Stimulated activated CD8-positive, alpha-beta memory T cell treated with anti-CD3 and anti-CD28 coated beads, Interleukin-15, amount 100 ng/mL, for 24 hours (primary cell): ENCODE measurements around the gene KCND3.
"Not testable (repeated sequence)": the region's sequence is repeated elsewhere in the genome, so short reads cannot be mapped to it uniquely, and the experiment has no call there.

Source experiments
- DNase-seq: peaks from one replicate; pipeline ENCODE4 v3.0.0-alpha.2; 2020; ENCODE audit warnings: low read depth

KCND3 gene

GRCh38 chr1:111776391-111776790, 213.1 kb downstream of the KCND3 start:
- no peak for DNase-seq

- DNase-seq, result no peak
Observed at GRCh38 chr1:111775966-111776365, 213.5 kb downstream of the KCND3 start.

DNA sequence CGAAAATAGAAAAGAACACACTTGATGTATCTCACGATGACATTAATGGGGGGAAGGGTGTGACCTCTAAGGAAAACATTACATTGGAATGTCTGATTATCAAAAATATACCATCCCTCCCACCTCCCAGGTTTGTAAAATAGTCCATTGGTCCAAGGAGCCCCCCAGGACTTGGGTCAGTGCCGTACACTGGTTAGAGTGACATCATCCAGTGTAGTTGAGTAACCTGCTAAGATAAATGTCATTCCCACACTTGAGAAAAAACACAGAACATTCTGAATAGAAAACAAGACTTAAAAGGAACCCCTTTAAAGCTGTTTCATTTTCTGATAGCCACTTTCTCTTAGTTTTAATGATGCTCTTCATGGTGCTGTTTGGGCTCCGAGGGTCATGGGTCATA, 218.6 kb downstream of the KCND3 start:
- DNase-seq, result no peak

DNA sequence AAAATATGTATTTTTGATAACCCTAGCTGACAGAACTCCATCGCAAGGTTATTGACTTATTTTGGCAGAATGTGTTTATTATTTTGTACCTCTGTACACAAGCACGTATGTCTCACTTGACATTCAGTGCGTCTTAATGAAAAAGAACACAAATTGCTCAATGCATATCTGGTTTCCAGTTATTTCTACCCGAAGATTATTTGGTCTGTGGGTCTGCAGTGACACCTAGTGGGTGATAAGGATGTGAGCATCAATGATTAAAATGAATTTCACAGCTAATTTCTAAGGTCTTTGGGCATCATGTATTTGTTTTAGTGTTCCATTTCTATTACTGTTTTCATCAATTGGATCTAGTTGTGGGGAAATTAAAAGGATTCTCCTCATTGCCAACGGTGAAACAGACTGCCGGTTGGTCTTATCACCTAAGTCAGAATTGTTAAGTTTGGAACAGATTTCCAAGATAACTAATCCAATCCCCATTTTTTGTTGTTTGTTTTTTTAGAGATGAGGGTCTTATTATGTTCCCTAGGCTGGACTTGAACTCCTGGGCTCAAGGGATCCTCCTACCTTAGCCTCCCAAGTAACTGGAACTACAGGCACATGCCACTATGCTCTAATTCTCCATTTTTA, 219.8 kb downstream of the KCND3 start:
- DNase-seq, result no peak

DNA sequence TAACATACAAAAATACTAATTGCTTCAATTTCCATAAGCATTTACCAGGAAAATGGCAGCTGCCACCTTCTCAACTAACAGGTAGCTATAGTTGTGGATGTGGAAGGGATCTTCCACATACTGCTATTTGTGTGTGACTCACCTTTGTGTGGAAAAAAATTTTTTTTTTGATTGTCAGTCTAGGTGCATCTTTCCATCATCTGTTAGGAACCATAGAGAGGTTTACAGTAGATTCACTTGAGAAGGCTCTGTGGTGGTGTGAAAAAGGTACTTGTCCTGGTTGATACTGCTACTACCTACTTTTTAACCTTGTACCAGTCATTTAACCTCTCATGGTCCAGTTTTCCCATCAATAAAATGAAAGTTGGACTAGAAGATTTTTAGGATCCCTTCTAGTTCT, 220.8 kb downstream of the KCND3 start:
- DNase-seq, result no peak

DNA sequence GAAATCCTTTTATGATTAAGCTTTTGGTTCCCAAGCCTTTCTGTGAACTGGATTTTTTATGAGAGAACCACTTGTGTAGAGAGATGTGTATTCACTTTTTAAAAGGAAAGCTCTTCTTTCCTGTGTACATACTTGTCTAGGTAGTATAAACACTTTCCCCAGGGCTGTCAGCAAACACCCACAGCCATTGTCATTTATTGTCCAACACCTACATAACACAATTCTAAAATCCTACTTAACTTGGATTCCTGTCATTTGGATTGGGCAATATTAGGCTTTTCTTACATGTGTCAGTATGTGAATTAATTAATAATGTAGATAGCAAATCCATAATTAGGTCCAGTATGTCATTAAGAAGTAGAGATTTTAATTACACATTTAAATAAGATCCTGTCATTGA, 221.4 kb downstream of the KCND3 start:
- DNase-seq, result no peak

DNA sequence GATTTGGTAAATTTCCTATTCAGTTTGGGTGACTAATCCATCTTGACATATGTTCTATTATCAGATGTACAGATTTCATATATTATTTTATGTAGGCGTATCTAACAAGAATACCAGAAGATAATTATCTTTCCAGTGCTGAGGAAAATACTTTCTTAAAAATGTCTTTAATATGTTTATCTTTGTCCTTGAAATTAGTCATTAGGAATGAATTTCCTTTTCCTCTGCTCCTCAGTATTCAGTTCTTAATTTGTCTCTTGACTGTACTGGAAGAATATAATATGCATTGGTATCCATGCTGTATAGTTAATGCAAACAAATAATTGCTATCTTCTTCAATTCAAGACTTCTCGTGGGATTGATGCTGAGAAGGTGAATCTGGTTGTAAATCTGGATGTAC, 227.1 kb downstream of the KCND3 start:
- DNase-seq, result no peak

DNA sequence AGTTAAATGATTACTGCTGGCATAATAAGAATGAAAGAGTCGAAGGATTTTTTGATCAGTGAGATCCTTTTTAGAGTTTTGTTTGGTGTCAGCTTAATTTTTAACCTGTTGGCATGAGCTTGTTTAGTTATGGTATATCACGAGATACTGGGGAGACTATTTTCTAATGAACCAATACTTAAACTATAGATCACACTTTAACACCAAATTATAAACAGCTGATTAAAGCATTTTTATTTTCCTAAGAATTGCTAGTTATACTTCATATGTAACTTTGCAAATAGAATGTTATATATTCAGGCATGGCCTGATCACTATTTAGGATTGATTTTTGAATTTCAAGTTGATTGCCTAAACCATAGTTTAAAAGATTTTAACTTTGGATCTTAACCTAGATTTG, 227.8 kb downstream of the KCND3 start:
- no peak for DNase-seq

- DNase-seq, result no peak
Observed at GRCh38 chr1:111758373-111758772, 231.1 kb downstream of the KCND3 start.

GRCh38 chr1:111756124-111756513, 233.3 kb downstream of the KCND3 start:
- DNase-seq, result no peak

DNA sequence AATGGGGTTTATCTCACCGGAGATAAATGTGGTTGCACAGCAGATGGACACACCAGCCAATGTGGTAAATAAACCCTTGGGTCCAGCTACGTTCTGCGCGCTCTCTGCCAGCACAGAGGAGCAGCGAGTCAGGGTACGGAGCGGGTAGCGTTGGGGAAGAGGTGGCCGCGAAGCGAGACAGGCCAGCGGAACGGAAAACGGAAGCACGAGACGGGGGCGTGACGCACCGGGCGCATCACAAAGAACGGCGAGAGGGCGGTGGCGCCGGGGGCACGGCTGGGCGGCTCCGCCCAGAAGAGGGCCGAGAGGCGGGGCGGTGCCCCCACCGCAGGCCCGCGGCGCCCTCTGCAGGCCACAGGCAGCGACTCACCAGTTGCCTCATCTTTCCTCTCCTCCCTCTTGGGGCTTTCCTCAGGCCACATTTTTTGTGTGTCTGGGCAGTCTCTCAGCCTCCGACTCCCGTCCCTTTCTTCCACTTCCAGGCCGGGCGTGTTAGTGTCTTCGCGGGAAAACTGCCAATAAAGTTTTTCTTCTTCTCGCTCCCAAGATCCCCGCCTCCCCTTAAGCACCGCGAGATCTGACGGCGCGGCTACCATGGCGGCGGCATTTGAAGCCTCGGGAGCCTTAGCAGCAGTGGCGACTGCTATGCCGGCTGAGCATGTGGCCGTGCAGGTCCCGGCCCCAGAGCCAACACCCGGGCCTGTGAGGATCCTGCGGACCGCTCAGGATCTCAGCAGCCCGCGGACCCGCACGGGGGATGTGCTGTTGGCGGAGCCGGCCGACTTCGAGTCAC, 233.9 kb downstream of the KCND3 start, which contains the start of gene DDX20:
Gene DDX20, plus strand, starts transcription at position 571 of the 793 bp plus-strand sequence. Its CDS starts 24 bp downstream, at position 595.
- DNase-seq, result peak; percentile 84

- no peak for DNase-seq
Observed at GRCh38 chr1:111754984-111755330, 234.5 kb downstream of the KCND3 start.

DNA sequence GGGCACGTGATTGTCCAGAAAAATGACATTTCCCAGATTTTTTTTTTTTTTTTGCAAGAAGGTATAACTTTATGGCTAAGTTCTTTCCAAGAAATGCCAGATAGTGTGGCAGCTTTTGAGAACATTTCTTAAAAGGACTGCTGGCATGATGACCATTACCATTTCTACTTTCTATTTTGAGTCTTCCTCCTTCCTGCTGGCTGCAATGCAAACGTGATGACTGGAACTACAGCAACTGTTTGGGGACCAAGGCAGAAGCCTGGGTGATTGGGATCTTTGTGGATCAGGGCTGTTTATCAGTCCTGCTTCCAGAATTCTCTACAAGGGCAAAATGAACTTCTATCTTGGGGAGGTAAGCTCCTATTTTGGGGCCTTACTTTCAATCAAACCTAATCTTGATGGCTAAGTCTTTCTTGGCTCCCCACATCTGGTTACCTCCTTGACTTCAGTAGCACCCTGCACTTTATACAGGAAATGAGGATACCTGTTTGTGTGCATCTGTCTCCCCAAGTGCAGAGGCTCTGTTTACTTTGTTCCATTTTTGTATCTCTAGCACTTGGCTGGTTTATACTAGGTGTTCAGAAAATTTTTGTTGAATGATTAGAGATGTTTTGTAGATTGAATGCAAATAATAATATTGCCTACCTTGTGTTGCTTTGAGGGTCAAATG, 237.4 kb downstream of the KCND3 start:
- DNase-seq, result no peak

DNA sequence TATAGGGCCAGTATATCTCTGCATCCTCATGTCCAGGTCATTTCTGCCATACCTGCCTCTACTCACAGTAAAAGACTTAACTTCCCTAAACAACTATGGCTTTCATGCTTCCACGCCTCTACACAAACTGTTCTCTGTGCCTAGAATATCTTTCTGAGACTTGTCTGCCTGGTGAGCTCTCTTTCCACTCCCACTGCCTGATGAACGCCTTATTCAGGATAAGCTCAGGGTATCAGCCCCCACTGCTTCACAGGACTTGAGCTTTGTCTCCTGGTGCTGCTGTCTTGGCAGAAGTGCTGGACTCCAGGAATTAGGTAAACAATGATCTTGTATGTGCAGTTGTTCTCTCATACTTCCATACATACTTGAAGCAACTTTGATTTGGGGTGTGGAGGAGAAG, 238.6 kb downstream of the KCND3 start:
- DNase-seq, result no peak

GRCh38 chr1:111749628-111750027, 239.8 kb downstream of the KCND3 start:
- no peak for DNase-seq

GRCh38 chr1:111747947-111748346, 241.5 kb downstream of the KCND3 start:
- no peak for DNase-seq

GRCh38 chr1:111747282-111747734, 242.2 kb downstream of the KCND3 start:
- no peak for DNase-seq

DNA sequence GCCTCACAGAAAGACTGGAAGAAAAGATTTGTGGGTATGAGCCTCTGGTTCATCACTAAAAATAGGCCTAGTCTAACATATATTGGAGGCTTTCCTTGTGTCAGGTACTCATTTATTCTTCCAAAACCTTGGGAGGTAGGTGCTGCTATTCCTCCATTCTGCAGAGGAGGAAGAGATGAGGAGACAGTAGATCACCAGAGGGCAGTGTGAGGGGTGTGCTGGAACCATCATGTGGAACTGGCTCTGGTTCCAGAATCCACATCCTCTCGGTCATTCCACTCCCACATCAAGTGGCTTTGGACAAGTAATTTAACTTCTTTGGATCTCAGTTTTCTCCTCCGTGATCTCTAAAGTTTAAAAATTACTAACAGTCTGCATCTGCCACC, 242.9 kb downstream of the KCND3 start:
- no peak for DNase-seq

DNA sequence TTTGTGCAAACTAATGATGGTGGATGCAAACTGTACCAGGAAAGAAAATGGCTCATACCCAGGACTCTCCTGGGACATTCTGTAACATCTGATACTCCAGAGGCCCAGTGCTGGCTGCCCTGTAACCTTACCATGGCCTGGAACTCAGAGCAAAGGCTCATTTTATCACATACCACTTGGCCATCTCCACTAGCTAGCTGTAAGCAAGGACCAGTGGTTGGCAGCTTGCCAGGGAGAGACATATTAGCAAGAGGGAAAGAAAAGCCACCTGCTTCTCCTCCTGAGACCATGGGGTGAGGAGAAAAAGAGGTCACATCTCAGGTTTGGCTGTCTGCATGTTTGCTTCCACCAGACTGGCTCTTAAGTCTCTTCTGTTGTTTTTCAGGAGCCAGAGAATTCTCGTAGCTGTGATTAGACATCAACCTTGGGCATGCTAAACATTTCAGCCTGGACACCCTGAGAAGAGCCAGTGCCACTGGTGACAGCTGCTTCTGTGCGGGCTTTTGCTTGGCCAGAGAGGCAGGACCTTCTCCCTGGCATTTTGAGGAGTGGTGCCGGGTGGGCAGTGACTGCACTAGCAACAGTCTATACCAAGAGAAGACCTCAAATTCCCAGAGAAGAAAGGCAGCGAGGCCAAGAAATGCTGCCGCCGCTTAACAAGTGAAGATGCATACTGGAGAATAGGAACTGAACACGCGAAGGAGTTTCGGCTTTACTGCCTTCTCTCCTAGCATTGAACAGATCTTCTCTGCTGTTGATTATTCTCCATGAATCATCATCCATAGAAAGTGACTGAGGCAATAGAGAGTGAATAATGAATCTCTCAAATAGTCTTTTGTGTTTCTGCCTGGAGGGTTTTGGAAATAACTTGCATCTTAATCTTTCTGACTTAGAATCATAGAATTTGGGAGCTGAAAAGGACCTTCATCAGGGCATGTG, 243.5 kb downstream of the KCND3 start:
- DNase-seq, result no peak

DNA sequence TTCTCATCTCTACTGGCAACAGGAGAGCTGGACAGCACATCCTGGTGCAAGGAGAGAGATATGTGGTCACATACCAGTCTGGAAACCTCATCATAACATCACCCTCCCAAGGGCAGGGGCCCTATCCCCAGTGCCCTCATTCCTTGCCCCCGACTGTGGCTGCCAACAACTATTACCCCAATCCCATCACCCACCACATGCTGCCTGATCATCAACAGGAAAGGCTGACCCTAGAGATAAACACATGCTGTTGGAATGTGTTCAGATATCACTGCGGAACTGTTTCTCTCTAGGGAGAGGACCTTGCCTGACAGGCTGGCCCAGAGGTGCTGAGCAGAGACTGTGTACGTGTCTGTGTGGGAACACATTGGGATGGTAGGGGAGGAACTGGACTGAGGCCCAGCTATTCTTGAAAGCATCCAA, 245.8 kb downstream of the KCND3 start:
- DNase-seq, result no peak

DNA sequence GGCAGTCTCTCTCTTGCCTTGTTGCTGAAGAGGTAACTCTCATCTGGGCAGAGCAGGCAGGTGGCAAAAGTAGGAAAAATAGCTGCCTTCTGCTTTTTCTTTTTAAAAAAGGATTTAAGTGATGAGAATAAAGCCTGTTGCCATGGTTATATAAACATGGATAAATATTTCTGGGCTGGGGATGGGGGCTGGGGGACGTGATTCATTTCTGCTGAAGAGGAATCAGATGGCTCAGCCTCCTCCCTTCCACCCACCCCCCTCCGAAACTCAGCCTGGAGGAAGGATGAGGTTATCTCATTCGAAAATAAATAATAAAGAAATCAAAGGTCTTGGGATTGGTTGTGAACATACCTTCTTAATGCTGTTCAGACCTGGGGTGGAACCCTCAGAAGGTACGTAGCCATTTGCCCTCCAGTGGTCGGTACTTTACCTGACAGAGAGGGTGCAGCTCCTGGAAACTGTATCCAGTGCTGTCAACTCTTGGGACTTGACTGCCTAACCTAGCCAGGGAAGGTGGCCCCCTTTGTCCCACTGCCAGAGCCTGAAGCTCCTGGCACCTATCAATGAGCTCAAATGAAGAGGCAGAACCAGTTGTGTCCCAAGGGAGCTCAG, 246.4 kb downstream of the KCND3 start:
- no peak for DNase-seq

DNA sequence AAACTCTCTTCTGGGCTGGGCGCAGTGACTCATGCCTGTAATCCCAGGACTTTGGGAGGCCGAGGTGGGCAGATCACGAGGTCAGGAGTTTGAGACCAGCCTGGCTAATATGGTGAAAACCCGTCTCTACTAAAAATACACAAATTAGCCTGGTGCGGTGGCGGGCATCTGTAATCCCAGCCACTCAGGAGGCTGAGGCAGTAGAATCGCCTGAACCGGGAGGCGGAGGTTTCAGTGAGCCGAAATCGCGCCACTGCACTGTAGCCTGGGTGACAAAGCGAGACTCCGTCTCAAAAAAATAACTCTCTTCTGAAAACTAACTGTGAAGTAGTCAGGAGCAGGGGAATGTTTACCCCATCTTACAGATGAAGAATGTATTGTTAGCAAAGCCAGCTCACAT, 247.2 kb downstream of the KCND3 start:
- DNase-seq, result not testable (repeated sequence)
